Measurements from ENCODE around the gene TAF4. TPM values are rescaled to one million over a fixed set of nuclear protein-coding genes. Genes with fewer than 3 reads are reported as not detected.

The TAF4 gene
- total and polyA plus RNA-seq, 2 of the 13 experiments (the other 11 are each of a cell fraction or from before 2014, with no cell fraction given): 5.9 to 12.0 TPM

- peaks cover 26% of the 10 kb centered on the region; the same call in 1 of the 2 replicates for H4K20me1 ChIP-seq (ENCODE audit: insufficient read depth, low read length)
- ATAC-seq: no peak
These were observed 13.3 kb downstream of the TAF4 start for GRCh38 chr20:62052336-62052841.

More at GRCh38 chr20:62052336-62052841, 13.3 kb downstream of the TAF4 start:
- Histone ChIP-seq H2AFZ (ENCODE audit: low read length) (no peak overlapping the region), H3K4me1 (ENCODE audit: insufficient read depth, low read length) (no peaks in the 10 kb centered on the region), H3K9me3 (ENCODE audit: low read length) (no peaks in the 10 kb centered on the region), H3K36me3 (replicated peaks in 1 of 2; ENCODE audit: control insufficient read depth in 1 of 2, insufficient read depth in 2 of 2, low read length in 2 of 2) (peaks cover 32 to 39% of the 10 kb centered on the region in 2 experiments), H3K9ac (ENCODE audit: insufficient read depth, low read depth, low read length) (no peak overlapping the region), H3K4me3 (replicated peaks in 1 of 3; ENCODE audit: insufficient read depth in 1 of 3, low read depth in 2 of 3, low read length in 3 of 3) (no peak overlapping the region), H3K4me2 (ENCODE audit: low read depth, low read length) (no peak overlapping the region), H3K27ac (ENCODE audit: extremely low read length, insufficient read depth, low read length) (no peak overlapping the region), H3K79me2 (ENCODE audit: insufficient read depth, low read length) (peaks cover 96% of the 10 kb centered on the region), H3K27me3 (ENCODE audit: control insufficient read depth in 1 of 2, insufficient read depth in 2 of 2, low read length in 2 of 2) (no peaks in the 10 kb centered on the region)
- BruUV-seq (replicated peaks): no TSS peak
- no peak for TF ChIP-seq ATRX (CRISPR knock-in tag; IDR thresholded peaks at IDR 0.05; ENCODE audit: borderline replicate concordance)
- no peak for TF ChIP-seq ZIK1 (CRISPR knock-in tag; IDR thresholded peaks at IDR 0.05; ENCODE audit: borderline replicate concordance, low read depth)
- no peak for TF ChIP-seq ZNF879 (CRISPR knock-in tag; IDR thresholded peaks at IDR 0.05)
- no peak for TF ChIP-seq STAT5B (CRISPR knock-in tag; IDR thresholded peaks at IDR 0.05)
- no peak for TF ChIP-seq ZNF292 (CRISPR knock-in tag; IDR thresholded peaks at IDR 0.05; ENCODE audit: borderline replicate concordance, low read depth)
- TF ChIP-seq SNRNP70 (IDR thresholded peaks at IDR 0.05; ENCODE audit: low read depth, low read length): no peak
- TF ChIP-seq MATR3 (CRISPR knock-in tag; IDR thresholded peaks at IDR 0.05): no peak
- no peak for TF ChIP-seq TRIM22 (IDR thresholded peaks at IDR 0.05)
- no peak for TF ChIP-seq ZNF782 (CRISPR knock-in tag; IDR thresholded peaks at IDR 0.05; ENCODE audit: borderline replicate concordance)
- TF ChIP-seq ZNF788 (CRISPR knock-in tag; IDR thresholded peaks at IDR 0.05; ENCODE audit: borderline replicate concordance): no peak
- TF ChIP-seq SOX6 (IDR thresholded peaks at IDR 0.05): no peak
- TF ChIP-seq SOX6 (CRISPR knock-in tag; IDR thresholded peaks at IDR 0.05): no peak
- no peak for TF ChIP-seq ZNF333 (CRISPR knock-in tag; IDR thresholded peaks at IDR 0.05; ENCODE audit: borderline replicate concordance)
- CTCF ChIA-PET (ENCODE audit: low intra/inter-chr PET ratio, low total read pairs): no interaction called here
- in situ Hi-C loops (cut with HindIII; ENCODE audit: extremely low pct_ligation_motif_present, low pct_unique_long_range_greater_than_20kb): no loop called here
- FAIRE-seq (no peak), DNase-seq (ENCODE audit: low spot score) (no peak)
- intact Hi-C loops (cut with micrococcal nuclease; ENCODE audit: unreplicated experiment): no loop called here
- 94% methylated on average over 13 of the region's 13 CpGs for whole genome bisulfite sequencing (ENCODE audit: low lambda C conversion rate)
- POLR2A ChIA-PET: no interaction called here

All from HepG2 (cell line).